Thoracic aorta (tissue), 2 donors: ENCODE results near the gene RNASE3. TPM values are rescaled to one million over a fixed set of nuclear protein-coding genes. Genes with fewer than 3 reads are reported as not detected.
"Not testable (repeated sequence)": the region's sequence is repeated elsewhere in the genome, so short reads cannot be mapped to it uniquely, and the experiment has no call there.

Source experiments
- ATAC-seq: fragments of 150-250 bp; one replicate; pipeline ENCODE4 v1.8.0; 2017; ENCODE audit warnings: low read depth; ENCODE audit not compliant: insufficient number of reproducible peaks, low FRiP score
- DNase-seq: peaks from one replicate; pipeline ENCODE4 v3.0.0-alpha.2; 2020; ENCODE audit warnings: low spot score
- H3K27ac ChIP-seq, 2 donors: fragments of 200-600 bp; sonication (generic); 1 replicate in 1 of 2; 2 replicates in 1 of 2; pipeline ENCODE4 v1.5.1; 2016; ENCODE audit warnings: mild to moderate bottlenecking in 2 of 2, moderate library complexity in 2 of 2
- H3K27me3 ChIP-seq: fragments of 200-600 bp; sonication (generic); replicated peaks from 2 replicates; pipeline ENCODE4 v1.6.0; 2016; ENCODE audit warnings: mild to moderate bottlenecking; ENCODE audit not compliant: insufficient read depth
- H3K36me3 ChIP-seq: fragments of 200-600 bp; sonication (generic); one replicate; pipeline ENCODE4 v1.5.1; 2016
- H3K4me1 ChIP-seq, 2 donors: fragments of 200-600 bp; sonication (generic); 1 replicate in 1 of 2; 2 replicates in 1 of 2; pipeline versions ENCODE4 v1.5.1 to v1.6.0; 2016; ENCODE audit warnings: low read depth in 2 of 2, mild to moderate bottlenecking in 1 of 2; ENCODE audit not compliant: control insufficient read depth in 1 of 2
- H3K4me3 ChIP-seq: fragments of 200-600 bp; sonication (generic); 2 replicates; pipeline ENCODE4 v1.5.1; 2016; ENCODE audit warnings: mild to moderate bottlenecking
- H3K9me3 ChIP-seq: fragments of 200-600 bp; sonication (generic); 2 replicates; pipeline ENCODE4 v1.5.1; 2016
- total RNA-seq, 2 donors: library from RNA; depleted of rRNA; stranded (reverse); fragments of >200 nt; gene quantifications; one replicate each; pipeline versions ENCODE4 v1.1.0 to v1.2.3, GENCODE V29; 2016
- TF ChIP-seq, protein P1 (sequence below): fragments of 200-600 bp; sonication (generic); IDR thresholded peaks from one replicate; pipeline ENCODE4 v1.5.1; 2019; ENCODE audit warnings: antibody characterized with exemption

Gene RNASE3
- total RNA-seq: not detected

DNA sequence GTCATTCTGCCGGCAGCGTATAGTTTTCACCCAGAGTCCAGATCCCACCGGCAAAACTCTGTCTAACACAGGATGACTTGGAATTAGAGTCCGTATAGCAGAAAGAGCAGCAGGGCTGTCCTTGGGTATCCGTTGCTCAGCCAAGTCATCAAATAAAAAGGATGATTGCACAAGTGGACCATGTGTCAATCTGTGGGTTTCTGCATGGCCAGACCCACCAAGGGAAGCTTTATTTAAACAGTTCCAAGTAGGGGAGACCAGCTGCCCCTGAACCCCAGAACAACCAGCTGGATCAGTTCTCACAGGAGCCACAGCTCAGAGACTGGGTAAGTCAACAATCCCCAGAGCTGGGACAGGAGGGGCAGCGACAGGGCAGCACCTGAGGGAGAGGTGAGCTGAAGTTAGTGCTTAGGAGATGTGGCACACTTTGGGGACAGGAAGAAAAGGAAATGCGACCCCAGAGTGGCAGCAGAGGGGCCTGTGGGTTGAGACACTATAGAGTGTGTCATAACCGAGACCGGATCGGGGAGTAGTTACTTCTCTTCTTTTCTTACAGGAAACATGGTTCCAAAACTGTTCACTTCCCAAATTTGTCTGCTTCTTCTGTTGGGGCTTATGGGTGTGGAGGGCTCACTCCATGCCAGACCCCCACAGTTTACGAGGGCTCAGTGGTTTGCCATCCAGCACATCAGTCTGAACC is at the start of gene RNASE3:
Gene RNASE3, plus strand, starts transcription at position 260 of the 700 bp plus-strand sequence. Its CDS starts 302 bp downstream, at position 562.
- H3K4me1 ChIP-seq, DNase-seq, ATAC-seq, H3K36me3 ChIP-seq, H3K27ac ChIP-seq, H3K9me3 ChIP-seq, H3K27me3 ChIP-seq, H3K4me3 ChIP-seq: not testable (repeated sequence)

DNA sequence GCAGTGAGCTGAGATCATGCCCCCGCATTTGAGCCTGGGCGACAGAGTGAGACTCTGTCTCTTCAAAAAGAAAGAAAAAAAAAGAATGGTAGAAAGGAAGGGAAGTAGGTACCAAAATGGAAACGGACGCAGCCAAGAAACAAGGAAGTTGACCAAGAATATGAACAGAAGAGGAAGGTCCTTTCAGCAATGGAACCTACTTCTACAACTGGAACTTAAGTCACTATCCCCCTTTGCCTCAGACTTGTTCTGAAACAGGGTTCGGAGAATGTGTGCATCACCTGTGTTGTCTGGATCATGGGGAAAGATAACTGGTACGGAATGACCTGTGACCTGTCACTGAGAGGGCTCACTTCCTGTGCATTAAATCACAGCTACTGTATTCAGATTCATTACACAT is 44.6 kb upstream of the RNASE3 start:
- no peaks in the 10 kb centered on the region for H3K4me1 ChIP-seq
- no peaks in the 10 kb centered on the region for H3K27me3 ChIP-seq
- H3K9me3 ChIP-seq: no peaks in the 10 kb centered on the region
- DNase-seq (no peak), ATAC-seq (no peak)
- no peak overlapping the region for H3K27ac ChIP-seq
- TF ChIP-seq, protein P1, sequence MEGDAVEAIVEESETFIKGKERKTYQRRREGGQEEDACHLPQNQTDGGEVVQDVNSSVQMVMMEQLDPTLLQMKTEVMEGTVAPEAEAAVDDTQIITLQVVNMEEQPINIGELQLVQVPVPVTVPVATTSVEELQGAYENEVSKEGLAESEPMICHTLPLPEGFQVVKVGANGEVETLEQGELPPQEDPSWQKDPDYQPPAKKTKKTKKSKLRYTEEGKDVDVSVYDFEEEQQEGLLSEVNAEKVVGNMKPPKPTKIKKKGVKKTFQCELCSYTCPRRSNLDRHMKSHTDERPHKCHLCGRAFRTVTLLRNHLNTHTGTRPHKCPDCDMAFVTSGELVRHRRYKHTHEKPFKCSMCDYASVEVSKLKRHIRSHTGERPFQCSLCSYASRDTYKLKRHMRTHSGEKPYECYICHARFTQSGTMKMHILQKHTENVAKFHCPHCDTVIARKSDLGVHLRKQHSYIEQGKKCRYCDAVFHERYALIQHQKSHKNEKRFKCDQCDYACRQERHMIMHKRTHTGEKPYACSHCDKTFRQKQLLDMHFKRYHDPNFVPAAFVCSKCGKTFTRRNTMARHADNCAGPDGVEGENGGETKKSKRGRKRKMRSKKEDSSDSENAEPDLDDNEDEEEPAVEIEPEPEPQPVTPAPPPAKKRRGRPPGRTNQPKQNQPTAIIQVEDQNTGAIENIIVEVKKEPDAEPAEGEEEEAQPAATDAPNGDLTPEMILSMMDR: no peak
- H3K36me3 ChIP-seq: no peaks in the 10 kb centered on the region
- H3K4me3 ChIP-seq: no peak overlapping the region

GRCh38 chr14:20848316-20848954 is 42.8 kb upstream of the RNASE3 start:
- no peak for ATAC-seq
- TF ChIP-seq, protein P1: no peak
- no peak for DNase-seq
- no peaks in the 10 kb centered on the region for H3K4me1 ChIP-seq
- H3K36me3 ChIP-seq: no peaks in the 10 kb centered on the region
- H3K27ac ChIP-seq: no peak overlapping the region
- H3K4me3 ChIP-seq: no peak overlapping the region
- H3K9me3 ChIP-seq: no peaks in the 10 kb centered on the region
- H3K27me3 ChIP-seq: no peaks in the 10 kb centered on the region

- ATAC-seq: no peak
Measured at GRCh38 chr14:20848955-20849570, 42.1 kb upstream of the RNASE3 start.

GRCh38 chr14:20853042-20853441 is 38.1 kb upstream of the RNASE3 start:
- TF ChIP-seq, protein P1: no peak
- no peak overlapping the region for H3K27ac ChIP-seq
- no peak overlapping the region for H3K4me3 ChIP-seq
- ATAC-seq (no peak), DNase-seq (no peak)
- no peaks in the 10 kb centered on the region for H3K27me3 ChIP-seq
- peaks cover 0 to 3% of the 10 kb centered on the region in 2 donors for H3K4me1 ChIP-seq
- H3K9me3 ChIP-seq: no peaks in the 10 kb centered on the region
- H3K36me3 ChIP-seq: no peaks in the 10 kb centered on the region

More at GRCh38 chr14:20848955-20849570, 42.1 kb upstream of the RNASE3 start:
- Histone ChIP-seq H3K36me3 (no peaks in the 10 kb centered on the region), H3K27me3 (no peaks in the 10 kb centered on the region), H3K27ac (no peak overlapping the region), H3K9me3 (no peaks in the 10 kb centered on the region), H3K4me3 (no peak overlapping the region), H3K4me1 (no peaks in the 10 kb centered on the region)
- no peak for DNase-seq
- TF ChIP-seq, protein P1: no peak
